Duodenal mucosa (tissue), 2 donors: ENCODE data around the gene SSX5.
"Not testable (repeated sequence)": the region's sequence is repeated elsewhere in the genome, so short reads cannot be mapped to it uniquely, and the experiment has no call there.

Experiments used
- H3K27ac ChIP-seq: one replicate; pipeline ENCODE4 v1.7.0; 2013; ENCODE audit warnings: low read depth, low read length
- H3K27me3 ChIP-seq, 2 donors: one replicate each; pipeline ENCODE4 v1.7.0; 2013; ENCODE audit warnings: low read length in 2 of 2, control low read depth in 1 of 2; ENCODE audit not compliant: insufficient read depth in 2 of 2, control insufficient read depth in 1 of 2
- H3K36me3 ChIP-seq, 2 donors: one replicate each; pipeline ENCODE4 v1.7.0; 2013; ENCODE audit warnings: low read length in 2 of 2, control low read depth in 1 of 2; ENCODE audit not compliant: insufficient read depth in 2 of 2, control insufficient read depth in 1 of 2
- H3K4me1 ChIP-seq, 2 donors: one replicate each; pipeline ENCODE4 v1.7.0; 2013; ENCODE audit warnings: low read length in 2 of 2, control low read depth in 1 of 2; ENCODE audit not compliant: insufficient read depth in 2 of 2, control insufficient read depth in 1 of 2
- H3K4me3 ChIP-seq, 2 donors: one replicate each; pipeline ENCODE4 v1.7.0; 2013; ENCODE audit warnings: low read length in 2 of 2, low read depth in 1 of 2
- H3K9ac ChIP-seq, 2 donors: one replicate each; pipeline ENCODE4 v1.7.0; 2013; ENCODE audit warnings: low read length in 2 of 2, low read depth in 1 of 2
- H3K9me3 ChIP-seq, 2 donors: one replicate each; pipeline ENCODE4 v1.7.0; 2013; ENCODE audit warnings: low read length in 2 of 2, control low read depth in 1 of 2; ENCODE audit not compliant: control insufficient read depth in 1 of 2

Gene SSX5

DNA sequence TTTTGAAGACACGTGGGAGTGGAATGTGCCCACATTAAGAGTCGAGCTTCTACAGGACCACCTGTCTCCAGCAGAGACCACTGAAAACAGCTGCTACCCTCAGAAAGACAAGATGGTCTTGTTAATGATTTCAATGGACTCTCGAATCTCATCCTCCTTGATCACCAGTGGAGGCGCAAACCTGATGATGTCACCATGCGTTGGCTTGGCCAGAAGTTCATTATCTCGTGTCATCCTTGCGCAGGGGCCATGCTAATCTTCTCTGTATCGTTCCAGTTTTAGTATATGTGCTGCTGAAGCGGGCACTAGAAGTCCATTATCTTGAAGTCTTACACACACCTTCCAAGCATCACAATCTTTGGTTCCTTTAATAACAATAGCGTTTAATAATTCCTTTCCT lies 42.8 kb downstream of the SSX5 start:
- no peak overlapping the region for H3K4me3 ChIP-seq
- H3K27me3 ChIP-seq, result no peaks in the 10 kb centered on the region
- H3K27ac ChIP-seq, result no peak overlapping the region
- no peaks in the 10 kb centered on the region for H3K36me3 ChIP-seq
- no peak overlapping the region for H3K9ac ChIP-seq
- H3K9me3 ChIP-seq, result no peaks in the 10 kb centered on the region
- no peaks in the 10 kb centered on the region for H3K4me1 ChIP-seq

DNA sequence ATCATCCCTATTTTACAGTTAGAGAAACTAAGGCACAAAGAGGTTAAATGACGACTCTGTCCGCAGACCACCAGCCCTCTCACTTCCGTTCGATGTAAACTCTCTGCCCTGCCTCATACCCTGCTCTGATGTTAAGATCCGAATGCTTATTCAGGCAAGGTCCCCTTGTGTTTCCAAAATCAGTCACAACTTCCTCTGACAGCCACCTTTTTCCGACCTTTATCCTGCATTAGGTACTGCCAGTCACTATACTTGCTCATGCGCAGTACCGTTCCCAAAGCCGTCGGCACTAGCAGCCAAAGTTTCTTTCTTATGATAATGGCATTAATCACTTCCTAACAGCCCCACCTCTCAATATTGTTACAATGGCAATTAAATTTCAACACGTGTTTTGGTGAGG lies 53.9 kb downstream of the SSX5 start:
- not testable (repeated sequence) for H3K27me3 ChIP-seq, H3K4me1 ChIP-seq, H3K27ac ChIP-seq, H3K9me3 ChIP-seq, H3K36me3 ChIP-seq, H3K4me3 ChIP-seq, H3K9ac ChIP-seq

DNA sequence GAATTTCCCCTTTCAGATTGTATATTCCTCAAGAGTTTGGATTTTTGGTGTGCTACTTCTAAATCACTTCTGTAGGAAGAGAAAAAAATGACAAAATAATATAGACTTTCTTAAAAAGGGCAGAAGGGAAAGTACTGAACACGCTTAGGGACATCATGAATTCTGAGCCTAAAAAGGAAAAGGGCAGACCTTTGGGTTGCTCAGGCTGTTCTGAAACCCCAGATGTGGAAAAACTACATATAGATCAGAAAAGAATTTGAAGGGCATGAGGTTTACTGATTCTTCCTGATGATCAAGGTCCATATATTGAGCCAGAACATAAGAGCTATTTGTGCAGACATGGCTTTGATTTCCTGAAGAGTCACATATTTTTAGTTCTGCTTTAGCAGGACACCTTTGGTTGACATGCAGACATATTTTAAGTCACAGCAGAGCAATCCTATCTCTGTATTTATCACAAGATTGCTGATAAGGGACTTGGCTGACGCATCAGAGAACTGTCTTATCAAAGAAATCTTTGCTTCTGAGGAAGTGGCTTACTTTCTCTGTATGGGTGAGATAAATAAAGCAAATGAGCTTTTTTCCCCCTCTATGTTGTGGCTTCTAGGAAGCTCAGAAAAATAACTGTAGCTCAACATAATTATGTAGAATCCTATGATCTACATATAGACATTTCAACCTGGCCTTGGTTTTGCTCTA lies 54.6 kb downstream of the SSX5 start:
- not testable (repeated sequence) for H3K9me3 ChIP-seq, H3K9ac ChIP-seq, H3K27me3 ChIP-seq, H3K4me1 ChIP-seq, H3K4me3 ChIP-seq, H3K36me3 ChIP-seq, H3K27ac ChIP-seq

GRCh38 chrX:48139076-48139475 lies 57.5 kb downstream of the SSX5 start:
- H3K4me3 ChIP-seq, H3K9me3 ChIP-seq, H3K27me3 ChIP-seq, H3K4me1 ChIP-seq, H3K27ac ChIP-seq, H3K9ac ChIP-seq, H3K36me3 ChIP-seq: not testable (repeated sequence)
